ENCODE data around the gene MYL9.

- no peak for TF ChIP-seq CTCF (IDR thresholded peaks at IDR 0.05)
- TF ChIP-seq POLR2A (IDR thresholded peaks at IDR 0.05): no peak
These were observed 638 bp upstream of the MYL9 start for GRCh38 chr20:36540551-36541211.

Data from transverse colon (tissue), 3 donors.